Keratinocyte (primary cell): Measurements from ENCODE around the gene KCNG2. TPM values are rescaled to one million over a fixed set of nuclear protein-coding genes. Genes with fewer than 3 reads are reported as not detected.

Source experiments
- DNase-seq: peaks from one replicate; pipeline ENCODE4 v3.0.0-alpha.2; 2011; ENCODE audit warnings: low read depth, missing footprints, low spot score
- FAIRE-seq: peaks from 2 replicates; lab custom pipeline; 2011; peaks lifted over from hg19 to GRCh38; lab: Jason Lieb, UNC
- H2AFZ ChIP-seq: 2 replicates; pipeline ENCODE4 v1.6.0; 2012; ENCODE audit warnings: low read length, control low read depth, inconsistent platforms; ENCODE audit not compliant: control insufficient read depth
- H3K27ac ChIP-seq: 2 replicates; pipeline ENCODE4 v1.5.1; 2011; ENCODE audit warnings: low read length; ENCODE audit not compliant: control insufficient read depth, insufficient read depth
- H3K27me3 ChIP-seq: 3 replicates; pipeline ENCODE4 v1.6.0; 2011; ENCODE audit warnings: low read length; ENCODE audit not compliant: control insufficient read depth, insufficient read depth; ENCODE audit errors: extremely low read depth
- H3K36me3 ChIP-seq, 2 experiments: 2 replicates in 1 of 2; 3 replicates in 1 of 2; pipeline ENCODE4 v1.5.1; 2011; ENCODE audit warnings: low read length in 2 of 2, mild to moderate bottlenecking in 1 of 2; ENCODE audit not compliant: control insufficient read depth in 2 of 2, insufficient read depth in 2 of 2; ENCODE audit errors: extremely low read depth in 1 of 2
- H3K4me1 ChIP-seq: 3 replicates; pipeline ENCODE4 v1.5.1; 2011; ENCODE audit warnings: low read length; ENCODE audit not compliant: control insufficient read depth, insufficient read depth; ENCODE audit errors: extremely low read depth
- H3K4me2 ChIP-seq: 3 replicates; pipeline ENCODE4 v1.6.0; 2011; ENCODE audit warnings: low read depth, low read length; ENCODE audit not compliant: control insufficient read depth, insufficient read depth; ENCODE audit errors: extremely low read depth
- H3K4me3 ChIP-seq, 3 experiments: fragments of 200-600 bp in 1 of 3; sonication (generic) in 1 of 3; 2 replicates in 2 of 3; 3 replicates in 1 of 3; pipeline ENCODE4 v1.5.1; 2011 to 2016; ENCODE audit warnings: low read length in 3 of 3, mild to moderate bottlenecking in 3 of 3, control low read depth in 2 of 3, inconsistent platforms in 1 of 3, low read depth in 1 of 3, mixed read lengths in 1 of 3, mixed run types in 1 of 3, moderate library complexity in 1 of 3; ENCODE audit not compliant: control insufficient read depth in 2 of 3, insufficient read depth in 2 of 3; ENCODE audit errors: extremely low read depth in 1 of 3
- H3K79me2 ChIP-seq: 2 replicates; pipeline ENCODE4 v1.6.0; 2012; ENCODE audit warnings: low read length; ENCODE audit not compliant: control insufficient read depth, insufficient read depth
- H3K9ac ChIP-seq: 3 replicates; pipeline ENCODE4 v1.6.0; 2011; ENCODE audit warnings: low read length; ENCODE audit not compliant: control insufficient read depth, insufficient read depth; ENCODE audit errors: extremely low read depth
- H3K9me1 ChIP-seq: 3 replicates; pipeline ENCODE4 v1.6.0; 2011; ENCODE audit warnings: low read length; ENCODE audit not compliant: control insufficient read depth, insufficient read depth; ENCODE audit errors: extremely low read depth
- H3K9me3 ChIP-seq: 2 replicates; pipeline ENCODE4 v1.5.1; 2012; ENCODE audit warnings: low read depth, low read length; ENCODE audit not compliant: control insufficient read depth
- H4K20me1 ChIP-seq: 3 replicates; pipeline ENCODE4 v1.6.0; 2011; ENCODE audit warnings: low read length; ENCODE audit not compliant: control insufficient read depth, insufficient read depth; ENCODE audit errors: extremely low read depth
- EZH2 ChIP-seq: IDR thresholded peaks from one replicate; pipeline ENCODE4 v1.6.1; 2012; ENCODE audit warnings: inconsistent platforms, mild to moderate bottlenecking, low read length, moderate library complexity
- dilution Hi-C: fragments of 300-500 bp; cut with MboI; formaldehyde crosslinking; loops from one replicate; pipeline ENCODE4 v1.7.0; 2020; ENCODE audit warnings: low sequenced_read_pairs; ENCODE audit not compliant: extremely low pct_ligation_motif_present
- polyA plus RNA-seq, 5 experiments: library from polyadenylated mRNA; depleted of rRNA in 3 of 5; stranded (reverse) in 3 of 5; stranded (forward) in 1 of 5; unstranded in 1 of 5; fragments of >200 nt; gene quantifications; 1 replicate in 1 of 5; 2 replicates in 3 of 5; 3 replicates in 1 of 5; pipeline versions ENCODE4 v1.2.1 to v1.2.3, GENCODE V29; 2011 to 2012; ENCODE audit warnings: missing spikeins in 2 of 5, low read depth in 1 of 5, low replicate concordance in 1 of 5
- TF ChIP-seq, protein P1 (sequence below), 3 experiments: IDR thresholded peaks in 1 of 3; conservative IDR thresholded peaks in 1 of 3; optimal IDR thresholded peaks in 1 of 3; 2 replicates in 2 of 3; 3 replicates in 1 of 3; pipeline versions ENCODE3 to v1.5.1; 2011; ENCODE audit warnings: low read length in 3 of 3, mild to moderate bottlenecking in 3 of 3, moderate library complexity in 2 of 3, control low read depth in 1 of 3, inconsistent platforms in 1 of 3; ENCODE audit not compliant: insufficient read depth in 2 of 3; ENCODE audit errors: extremely low read depth in 1 of 3

Gene KCNG2
- polyA plus RNA-seq, 1 donor (not counting 4 experiments of a cell fraction or from before 2014, with no cell fraction given) = not detected

DNA sequence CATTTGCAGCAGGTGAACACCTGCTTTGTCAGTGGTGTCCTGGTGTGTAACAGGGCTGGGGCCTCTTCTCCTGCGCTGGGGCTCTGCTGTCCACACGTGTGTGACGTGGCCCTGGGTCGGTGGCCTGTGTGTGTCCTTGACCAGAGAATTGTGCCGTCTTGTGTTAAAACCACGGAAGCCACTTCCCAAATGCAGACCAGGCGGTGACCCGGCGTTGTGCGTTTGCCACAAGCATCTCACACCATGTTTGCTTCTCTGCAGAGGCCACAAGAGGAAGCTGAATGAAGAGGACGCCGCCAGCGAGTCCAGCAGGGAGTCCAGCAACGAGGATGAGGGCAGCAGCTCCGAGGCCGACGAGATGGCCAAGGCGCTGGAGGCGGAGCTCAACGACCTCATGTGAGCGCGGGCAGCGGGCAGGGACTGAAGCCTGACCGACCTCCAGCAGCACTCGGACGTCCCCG lies 44.3 kb upstream of the KCNG2 start:
- Histone ChIP-seq H3K27me3 (no peaks in the 10 kb centered on the region), H3K4me3 (no peak overlapping the region), H3K9me3 (no peaks in the 10 kb centered on the region), H3K4me1 (no peaks in the 10 kb centered on the region), H3K27ac (no peak overlapping the region), H4K20me1 (peaks cover 6% of the 10 kb centered on the region), H2AFZ (no peak overlapping the region), H3K9ac (no peak overlapping the region), H3K79me2 (no peaks in the 10 kb centered on the region), H3K9me1 (no peaks in the 10 kb centered on the region), H3K4me2 (no peak overlapping the region), H3K36me3 (peaks cover 5 to 11% of the 10 kb centered on the region in 2 experiments)
- no peak for TF ChIP-seq EZH2
- TF ChIP-seq, protein P1, sequence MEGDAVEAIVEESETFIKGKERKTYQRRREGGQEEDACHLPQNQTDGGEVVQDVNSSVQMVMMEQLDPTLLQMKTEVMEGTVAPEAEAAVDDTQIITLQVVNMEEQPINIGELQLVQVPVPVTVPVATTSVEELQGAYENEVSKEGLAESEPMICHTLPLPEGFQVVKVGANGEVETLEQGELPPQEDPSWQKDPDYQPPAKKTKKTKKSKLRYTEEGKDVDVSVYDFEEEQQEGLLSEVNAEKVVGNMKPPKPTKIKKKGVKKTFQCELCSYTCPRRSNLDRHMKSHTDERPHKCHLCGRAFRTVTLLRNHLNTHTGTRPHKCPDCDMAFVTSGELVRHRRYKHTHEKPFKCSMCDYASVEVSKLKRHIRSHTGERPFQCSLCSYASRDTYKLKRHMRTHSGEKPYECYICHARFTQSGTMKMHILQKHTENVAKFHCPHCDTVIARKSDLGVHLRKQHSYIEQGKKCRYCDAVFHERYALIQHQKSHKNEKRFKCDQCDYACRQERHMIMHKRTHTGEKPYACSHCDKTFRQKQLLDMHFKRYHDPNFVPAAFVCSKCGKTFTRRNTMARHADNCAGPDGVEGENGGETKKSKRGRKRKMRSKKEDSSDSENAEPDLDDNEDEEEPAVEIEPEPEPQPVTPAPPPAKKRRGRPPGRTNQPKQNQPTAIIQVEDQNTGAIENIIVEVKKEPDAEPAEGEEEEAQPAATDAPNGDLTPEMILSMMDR (optimal IDR thresholded peaks at IDR 0.05 in 1 of 3, IDR thresholded peaks at IDR 0.05 in 1 of 3, conservative IDR thresholded peaks at IDR 0.05 in 1 of 3; ENCODE audit: extremely low read depth in 1 of 3, insufficient read depth in 2 of 3, low read length in 3 of 3) = no peak
- dilution Hi-C loops = no loop called here
- DNase-seq (no peak), FAIRE-seq (no peak)

GRCh38 chr18:79754022-79754761 lies 43.5 kb upstream of the KCNG2 start:
- H3K4me2 ChIP-seq = no peak overlapping the region
- no peaks in the 10 kb centered on the region for H3K9me3 ChIP-seq
- H3K27ac ChIP-seq = no peak overlapping the region
- H3K27me3 ChIP-seq = no peaks in the 10 kb centered on the region
- H3K9me1 ChIP-seq = no peaks in the 10 kb centered on the region
- DNase-seq (no peak), FAIRE-seq (no peak)
- no peak overlapping the region for H3K9ac ChIP-seq
- H2AFZ ChIP-seq = no peak overlapping the region
- no peaks in the 10 kb centered on the region for H3K79me2 ChIP-seq
- dilution Hi-C loops = no loop called here
- peaks cover 5 to 11% of the 10 kb centered on the region in 2 experiments for H3K36me3 ChIP-seq
- H3K4me1 ChIP-seq = no peaks in the 10 kb centered on the region
- H4K20me1 ChIP-seq = peaks cover 6% of the 10 kb centered on the region
- TF ChIP-seq, protein P1 (optimal IDR thresholded peaks at IDR 0.05 in 1 of 3, IDR thresholded peaks at IDR 0.05 in 1 of 3, conservative IDR thresholded peaks at IDR 0.05 in 1 of 3; ENCODE audit: extremely low read depth in 1 of 3, insufficient read depth in 2 of 3, low read length in 3 of 3) = no peak
- TF ChIP-seq EZH2 = no peak
- H3K4me3 ChIP-seq = no peak overlapping the region
